ENCODE measurements around the gene RAB11FIP4. TPM values are rescaled to one million over a fixed set of nuclear protein-coding genes. Genes with fewer than 3 reads are reported as not detected.

The RAB11FIP4 gene
- total and polyA plus RNA-seq, 2 donors (not counting 3 experiments of a cell fraction or from before 2014, with no cell fraction given) = 0.08 to 0.38 TPM

DNA sequence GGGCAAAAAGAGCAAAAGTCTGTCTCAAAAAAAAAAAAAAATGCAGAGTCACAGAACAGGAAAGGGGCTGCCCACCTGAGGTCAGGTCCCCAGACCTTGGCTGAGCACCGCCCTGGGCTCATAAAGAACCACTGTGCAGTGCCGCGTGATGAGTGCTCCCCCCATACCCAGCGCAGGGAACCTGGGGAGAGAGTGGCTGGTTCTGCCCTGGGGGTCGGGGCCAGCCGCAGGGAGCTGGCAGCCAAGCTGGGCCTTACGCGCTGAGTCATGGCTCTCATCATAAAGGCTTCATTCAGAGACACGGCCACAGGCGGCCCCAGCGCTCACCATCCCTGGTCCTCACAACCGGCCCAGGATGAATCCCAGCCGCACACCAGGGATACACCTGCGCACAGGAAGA, 80.7 kb downstream of the RAB11FIP4 start:
- Histone ChIP-seq H3K9ac (replicated peaks; ENCODE audit: extremely low read depth, insufficient read depth, low read length) (no peak overlapping the region), H3K27me3 (ENCODE audit: control insufficient read depth in 2 of 2, insufficient read depth in 2 of 2, low read length in 2 of 2) (peaks cover 3 to 7% of the 10 kb centered on the region in 2 experiments), H4K20me1 (replicated peaks; ENCODE audit: control insufficient read depth, extremely low read depth, insufficient read depth, low read length) (no peaks in the 10 kb centered on the region), H3K4me3 (replicated peaks in 1 of 3; ENCODE audit: insufficient read depth in 1 of 3, low read depth in 1 of 3, low read length in 3 of 3) (no peak overlapping the region), H3K79me2 (ENCODE audit: control insufficient read depth, insufficient read depth, low read length) (no peaks in the 10 kb centered on the region), H2AFZ (ENCODE audit: low read depth, low read length) (no peak overlapping the region), H3K27ac (ENCODE audit: insufficient read depth, low read depth, low read length) (no peak overlapping the region), H3K9me3 (replicated peaks; ENCODE audit: control insufficient read depth, insufficient read depth, low read length) (no peaks in the 10 kb centered on the region), H3K9me1 (replicated peaks; ENCODE audit: control insufficient read depth, extremely low read depth, insufficient read depth, low read length) (no peaks in the 10 kb centered on the region), H3K36me3 (ENCODE audit: control insufficient read depth in 2 of 2, extremely low read depth in 1 of 2, insufficient read depth in 2 of 2, low read length in 2 of 2) (no peaks in the 10 kb centered on the region), H3K4me1 (ENCODE audit: control insufficient read depth, extremely low read depth, insufficient read depth, low read length) (no peaks in the 10 kb centered on the region), H3K4me2 (ENCODE audit: insufficient read depth, low read length) (no peak overlapping the region)
- FAIRE-seq (no peak), DNase-seq (ENCODE audit: low read depth, low spot score) (no peak)
- TF ChIP-seq FOS (IDR thresholded peaks at IDR 0.05; ENCODE audit: borderline replicate concordance, insufficient read depth, low read length) (no peak), MYC (IDR thresholded peaks at IDR 0.05; ENCODE audit: low read depth, low read length) (no peak), EZH2 (IDR thresholded peaks at IDR 0.05; ENCODE audit: borderline replicate concordance, low read depth, low read length, severe bottlenecking) (no peak), GATA2 (IDR thresholded peaks at IDR 0.05; ENCODE audit: insufficient read depth, insufficient read length, low read depth, low read length) (no peak)
- TF ChIP-seq, protein P1, sequence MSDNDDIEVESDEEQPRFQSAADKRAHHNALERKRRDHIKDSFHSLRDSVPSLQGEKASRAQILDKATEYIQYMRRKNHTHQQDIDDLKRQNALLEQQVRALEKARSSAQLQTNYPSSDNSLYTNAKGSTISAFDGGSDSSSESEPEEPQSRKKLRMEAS (IDR thresholded peaks at IDR 0.05; ENCODE audit: insufficient read depth, insufficient read length) = no peak
- TF ChIP-seq, protein P2, sequence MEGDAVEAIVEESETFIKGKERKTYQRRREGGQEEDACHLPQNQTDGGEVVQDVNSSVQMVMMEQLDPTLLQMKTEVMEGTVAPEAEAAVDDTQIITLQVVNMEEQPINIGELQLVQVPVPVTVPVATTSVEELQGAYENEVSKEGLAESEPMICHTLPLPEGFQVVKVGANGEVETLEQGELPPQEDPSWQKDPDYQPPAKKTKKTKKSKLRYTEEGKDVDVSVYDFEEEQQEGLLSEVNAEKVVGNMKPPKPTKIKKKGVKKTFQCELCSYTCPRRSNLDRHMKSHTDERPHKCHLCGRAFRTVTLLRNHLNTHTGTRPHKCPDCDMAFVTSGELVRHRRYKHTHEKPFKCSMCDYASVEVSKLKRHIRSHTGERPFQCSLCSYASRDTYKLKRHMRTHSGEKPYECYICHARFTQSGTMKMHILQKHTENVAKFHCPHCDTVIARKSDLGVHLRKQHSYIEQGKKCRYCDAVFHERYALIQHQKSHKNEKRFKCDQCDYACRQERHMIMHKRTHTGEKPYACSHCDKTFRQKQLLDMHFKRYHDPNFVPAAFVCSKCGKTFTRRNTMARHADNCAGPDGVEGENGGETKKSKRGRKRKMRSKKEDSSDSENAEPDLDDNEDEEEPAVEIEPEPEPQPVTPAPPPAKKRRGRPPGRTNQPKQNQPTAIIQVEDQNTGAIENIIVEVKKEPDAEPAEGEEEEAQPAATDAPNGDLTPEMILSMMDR (IDR thresholded peaks at IDR 0.05; ENCODE audit: extremely low read depth in 1 of 2, insufficient read depth in 1 of 2, low read depth in 1 of 2, low read length in 2 of 2) = no peak
- intact Hi-C loops (cut with micrococcal nuclease) = no loop called here
- BruUV-seq (replicated peaks) = no TSS peak
- CTCF ChIA-PET = no interaction called here
- POLR2A ChIA-PET = no interaction called here
- dilution Hi-C loops (cut with MboI; ENCODE audit: extremely low pct_ligation_motif_present, low sequenced_read_pairs) = no loop called here
